Upper lobe of right lung (tissue), 1 donor: ENCODE results near the gene EXOSC7. TPM values are rescaled to one million over a fixed set of nuclear protein-coding genes. Genes with fewer than 3 reads are reported as not detected.

Experiments
- ATAC-seq: fragments of 200-7000 bp; cut with Tn5 transposase; one replicate; pipeline ENCODE4 v1.9.1; 2020; ENCODE audit warnings: mild to moderate bottlenecking, moderate library complexity
- DNase-seq: peaks from one replicate; pipeline ENCODE4 v3.0.0-alpha.2; 2020
- H3K27ac ChIP-seq: fragments of 200-600 bp; one replicate; pipeline ENCODE4 v1.8.0; 2022
- H3K27me3 ChIP-seq: fragments of 200-600 bp; one replicate; pipeline ENCODE4 v1.8.0; 2022; ENCODE audit warnings: mild to moderate bottlenecking
- H3K36me3 ChIP-seq: fragments of 200-600 bp; one replicate; pipeline ENCODE4 v1.8.0; 2022
- H3K4me1 ChIP-seq: fragments of 200-600 bp; one replicate; pipeline ENCODE4 v1.8.0; 2022
- H3K4me3 ChIP-seq: fragments of 200-600 bp; one replicate; pipeline ENCODE4 v1.8.0; 2022; ENCODE audit warnings: mild to moderate bottlenecking
- H3K9me3 ChIP-seq: fragments of 200-600 bp; one replicate; pipeline ENCODE4 v1.8.0; 2022
- CTCF ChIP-seq: fragments of 200-600 bp; IDR thresholded peaks from one replicate; pipeline ENCODE4 v1.8.0; 2022; ENCODE audit warnings: antibody characterized with exemption
- intact Hi-C: fragments of 100-400 bp; cut with DNase I; formaldehyde crosslinking; loops from one replicate; pipeline ENCODE4 v1.11.0; 2022
- total RNA-seq: library from RNA; stranded (reverse); fragmentation: NEBNext Ultra II Directional; extraction: Animal tissue kit (Norgen Biotek cat#: 25700); gene quantifications from one replicate; pipeline ENCODE4 v1.2.1, GENCODE V29; 2021
- donor health status: DM: no; HTN: yes; CAD: no; lungs with severe emphysema.

The EXOSC7 gene
- total RNA-seq, 1 donor from 2014 or later, result 36.2 TPM

- H3K27me3 ChIP-seq, result no peaks in the 10 kb centered on the region
- intact Hi-C loops, result no loop called here
- H3K4me3 ChIP-seq, result no peak overlapping the region
- peak; percentile 14 for ATAC-seq
- peaks cover 39% of the 10 kb centered on the region for H3K4me1 ChIP-seq
- H3K9me3 ChIP-seq, result no peaks in the 10 kb centered on the region
- TF ChIP-seq CTCF, result no peak
- no peaks in the 10 kb centered on the region for H3K36me3 ChIP-seq
- no peak for DNase-seq
- peak overlapping the region; percentile 87 for H3K27ac ChIP-seq
Observed at GRCh38 chr3:45024542-45025255, 48.7 kb downstream of the EXOSC7 start.

DNA sequence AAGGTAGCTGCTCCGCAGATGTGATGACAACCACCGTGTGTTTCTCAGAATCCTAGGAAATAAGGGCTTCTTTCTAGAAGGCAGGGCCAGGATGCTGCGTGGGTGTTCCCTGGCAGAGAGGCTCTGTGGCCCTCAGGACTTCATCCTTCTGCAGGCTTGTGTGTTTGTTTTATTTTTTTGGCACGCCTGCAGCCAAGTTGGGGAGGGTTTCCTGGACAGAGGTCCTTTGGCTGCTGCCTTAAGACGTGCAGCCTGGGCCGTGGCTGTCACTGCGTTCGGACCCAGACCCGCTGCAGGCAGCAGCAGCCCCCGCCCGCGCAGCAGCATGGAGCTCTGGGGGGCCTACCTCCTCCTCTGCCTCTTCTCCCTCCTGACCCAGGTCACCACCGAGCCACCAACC, 50.0 kb downstream of the EXOSC7 start, which contains the start of gene CLEC3B:
TSS of gene CLEC3B (plus strand) at position 266 of the 400 bp plus-strand sequence. CDS start at position 326, 60 bp downstream.
- H3K9me3 ChIP-seq, result no peaks in the 10 kb centered on the region
- no peak for TF ChIP-seq CTCF
- peak; percentile 65 for DNase-seq
- peak within 1 kb of the TSS; percentile 46 for H3K4me3 ChIP-seq
- peak within 1 kb of the TSS; percentile 87 for H3K27ac ChIP-seq
- H3K36me3 ChIP-seq, result no peaks in the 10 kb centered on the region
- no peaks in the 10 kb centered on the region for H3K27me3 ChIP-seq
- intact Hi-C loops, result no loop called here
- peaks cover 37% of the 10 kb centered on the region for H3K4me1 ChIP-seq
- peak; percentile 54 for ATAC-seq

DNA sequence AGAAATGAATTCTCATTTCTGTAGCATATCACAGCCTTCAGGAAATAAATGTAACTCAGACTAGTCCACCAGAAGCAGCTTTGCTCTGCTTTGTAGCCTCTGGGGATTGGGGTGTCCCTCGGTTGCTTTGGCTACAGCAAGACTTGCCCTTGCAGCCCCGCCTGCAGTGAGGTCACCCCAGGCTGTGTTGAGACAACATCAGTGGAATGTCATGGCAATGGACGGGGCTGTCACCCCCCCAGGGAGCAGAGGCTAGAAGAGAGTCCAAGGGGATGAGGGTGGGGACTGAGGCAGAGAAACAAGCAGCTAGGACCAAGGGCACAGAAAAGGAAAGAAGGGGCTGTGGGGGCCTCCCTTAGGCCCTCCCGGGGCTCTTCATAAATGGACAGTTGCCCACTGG, 50.9 kb downstream of the EXOSC7 start:
- no peak for DNase-seq
- Histone ChIP-seq H3K4me1 (peaks cover 29% of the 10 kb centered on the region), H3K27me3 (no peaks in the 10 kb centered on the region), H3K9me3 (no peaks in the 10 kb centered on the region), H3K4me3 (peak overlapping the region; percentile 46), H3K27ac (peak overlapping the region; percentile 87), H3K36me3 (no peaks in the 10 kb centered on the region)
- TF ChIP-seq CTCF, result no peak
- intact Hi-C loops, result no loop called here
- ATAC-seq, result peak; percentile 36

DNA sequence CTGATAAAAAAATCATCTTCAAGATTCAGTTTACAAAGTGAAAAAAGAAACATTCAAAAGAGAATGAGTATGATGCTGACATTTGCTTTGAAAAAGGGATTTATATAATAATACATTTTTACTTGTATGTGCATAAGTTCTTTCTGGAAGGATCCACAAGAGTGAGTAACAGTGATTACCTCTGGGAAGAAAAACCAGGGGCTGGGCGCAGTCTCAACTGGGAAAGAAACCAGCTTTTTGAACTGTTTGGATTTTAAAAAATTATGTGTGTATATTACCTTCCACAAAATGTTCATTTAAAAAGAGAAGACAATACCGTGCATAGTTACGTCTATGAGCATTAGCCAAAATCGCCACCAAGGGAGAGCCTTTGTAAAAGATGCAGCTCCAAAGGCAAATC, 51.4 kb downstream of the EXOSC7 start:
- no peak for TF ChIP-seq CTCF
- no peak for DNase-seq
- Histone ChIP-seq H3K27me3 (no peaks in the 10 kb centered on the region), H3K4me3 (peak overlapping the region; percentile 46), H3K36me3 (no peaks in the 10 kb centered on the region), H3K4me1 (peaks cover 31% of the 10 kb centered on the region), H3K9me3 (no peaks in the 10 kb centered on the region), H3K27ac (peak overlapping the region; percentile 87)
- intact Hi-C loops, result no loop called here
- no peak for ATAC-seq

- DNase-seq, result no peak
- Histone ChIP-seq H3K9me3 (no peaks in the 10 kb centered on the region), H3K4me3 (peak overlapping the region; percentile 46), H3K4me1 (peaks cover 42% of the 10 kb centered on the region), H3K36me3 (no peaks in the 10 kb centered on the region), H3K27me3 (no peaks in the 10 kb centered on the region), H3K27ac (peak overlapping the region; percentile 87)
- ATAC-seq, result no peak
- intact Hi-C loops, result no loop called here
- TF ChIP-seq CTCF, result no peak
Observed at GRCh38 chr3:45029216-45029615, 53.2 kb downstream of the EXOSC7 start.
